ENCODE data around the gene PISD.
"Not testable (repeated sequence)": the region's sequence is repeated elsewhere in the genome, so short reads cannot be mapped to it uniquely, and the experiment has no call there.

PISD gene

DNA sequence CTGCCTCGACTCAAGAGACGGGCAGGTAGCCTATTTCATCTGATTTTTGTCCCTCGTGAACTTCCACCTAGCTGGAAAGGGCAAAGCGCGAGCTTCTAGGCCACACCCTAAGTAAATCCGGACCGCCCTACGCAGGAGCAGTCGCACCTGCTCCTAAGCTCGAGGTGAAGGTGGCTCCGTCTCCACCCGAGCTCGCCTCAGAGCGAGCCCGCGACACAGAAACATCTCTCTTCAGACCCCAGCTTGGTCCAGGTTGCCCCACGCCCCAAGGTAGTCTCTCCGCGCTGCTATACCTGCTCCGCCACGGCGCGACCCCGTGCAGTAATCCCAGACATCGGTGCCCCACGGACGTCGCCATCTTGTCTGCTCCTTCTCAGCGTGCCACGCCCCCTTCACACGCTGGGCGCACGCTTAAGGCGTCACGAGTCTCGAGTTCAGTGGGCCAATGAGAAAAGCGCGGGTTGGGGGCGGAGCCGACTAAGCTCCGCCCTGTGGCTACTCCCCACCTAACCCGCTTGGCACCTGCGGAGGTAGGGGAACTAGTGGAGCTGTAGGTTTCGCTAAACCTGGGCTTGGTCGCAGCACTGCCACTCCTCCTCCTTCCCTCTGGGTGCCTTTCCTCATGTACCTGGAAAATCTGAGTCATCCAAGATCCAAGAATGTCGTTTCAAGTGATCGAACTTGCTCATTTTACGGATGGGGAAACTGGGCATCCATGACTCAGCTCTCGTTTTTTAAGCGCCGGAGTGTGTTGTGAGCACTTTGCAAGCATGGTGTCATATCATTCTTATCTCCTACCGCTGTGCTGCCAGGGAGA, at the start of gene PISD:
Gene PISD, minus strand, starts transcription at position 365 of the 817 bp plus-strand sequence. Its CDS starts 7 bp downstream, at position 358.
- no peaks in the 10 kb centered on the region for H3K36me3 ChIP-seq (ENCODE audit: insufficient read depth, low read length)
- H3K4me2 ChIP-seq (ENCODE audit: low read depth, low read length, poor library complexity, severe bottlenecking): peak within 1 kb of the TSS; percentile 78
- H3K9me3 ChIP-seq (ENCODE audit: insufficient read depth, low read depth, low read length): no peaks in the 10 kb centered on the region
- H4K20me1 ChIP-seq (ENCODE audit: insufficient read depth, low read length, poor library complexity, severe bottlenecking): peaks cover 2% of the 10 kb centered on the region
- H3K4me3 ChIP-seq (ENCODE audit: low read length, poor library complexity, severe bottlenecking): peak within 1 kb of the TSS; percentile 99
- TF ChIP-seq, protein P1, sequence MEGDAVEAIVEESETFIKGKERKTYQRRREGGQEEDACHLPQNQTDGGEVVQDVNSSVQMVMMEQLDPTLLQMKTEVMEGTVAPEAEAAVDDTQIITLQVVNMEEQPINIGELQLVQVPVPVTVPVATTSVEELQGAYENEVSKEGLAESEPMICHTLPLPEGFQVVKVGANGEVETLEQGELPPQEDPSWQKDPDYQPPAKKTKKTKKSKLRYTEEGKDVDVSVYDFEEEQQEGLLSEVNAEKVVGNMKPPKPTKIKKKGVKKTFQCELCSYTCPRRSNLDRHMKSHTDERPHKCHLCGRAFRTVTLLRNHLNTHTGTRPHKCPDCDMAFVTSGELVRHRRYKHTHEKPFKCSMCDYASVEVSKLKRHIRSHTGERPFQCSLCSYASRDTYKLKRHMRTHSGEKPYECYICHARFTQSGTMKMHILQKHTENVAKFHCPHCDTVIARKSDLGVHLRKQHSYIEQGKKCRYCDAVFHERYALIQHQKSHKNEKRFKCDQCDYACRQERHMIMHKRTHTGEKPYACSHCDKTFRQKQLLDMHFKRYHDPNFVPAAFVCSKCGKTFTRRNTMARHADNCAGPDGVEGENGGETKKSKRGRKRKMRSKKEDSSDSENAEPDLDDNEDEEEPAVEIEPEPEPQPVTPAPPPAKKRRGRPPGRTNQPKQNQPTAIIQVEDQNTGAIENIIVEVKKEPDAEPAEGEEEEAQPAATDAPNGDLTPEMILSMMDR (conservative IDR thresholded peaks at IDR 0.05; ENCODE audit: low read length): no peak
- no peak for TF ChIP-seq EZH2phosphoT487 (IDR thresholded peaks at IDR 0.05; ENCODE audit: borderline replicate concordance)
- no peaks in the 10 kb centered on the region for H3K9me2 ChIP-seq (replicated peaks; ENCODE audit: low read depth, low read length)
- peaks cover 9% of the 10 kb centered on the region for H3K4me1 ChIP-seq (ENCODE audit: insufficient read depth, low read length, poor library complexity, severe bottlenecking)
- H3K79me2 ChIP-seq (ENCODE audit: insufficient read depth, low read length): peaks cover 44% of the 10 kb centered on the region
- H3K9ac ChIP-seq (ENCODE audit: low read depth, low read length, poor library complexity, severe bottlenecking): peak within 1 kb of the TSS; percentile 71
- H2AFZ ChIP-seq (ENCODE audit: low read length): peak within 1 kb of the TSS; percentile 94
- H3F3A ChIP-seq (ENCODE audit: low read depth): no peaks in the 10 kb centered on the region
- H3K27me3 ChIP-seq (ENCODE audit: insufficient read depth, low read length, poor library complexity, severe bottlenecking): no peaks in the 10 kb centered on the region

DNA sequence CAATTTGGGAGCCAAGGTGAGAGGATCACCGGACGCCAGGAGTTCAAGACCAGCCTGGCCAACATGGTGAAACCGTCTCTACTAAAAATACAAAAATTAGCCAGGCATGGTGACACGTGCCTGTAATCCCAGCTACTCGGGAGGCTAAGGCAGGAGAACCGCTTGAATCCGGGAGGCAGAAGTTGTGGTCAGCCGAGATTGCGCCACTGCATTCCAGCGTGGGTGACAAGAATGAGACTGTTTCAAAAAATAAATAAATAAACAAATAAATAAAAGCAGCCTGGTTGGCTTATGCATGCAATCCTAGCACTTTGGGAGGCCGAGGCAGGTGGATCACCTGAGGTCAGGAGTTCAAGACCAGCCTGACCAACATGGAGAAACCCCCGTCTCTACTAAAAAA, 49.2 kb upstream of the PISD start:
- not testable (repeated sequence) for H3K9me2 ChIP-seq (replicated peaks; ENCODE audit: low read depth, low read length)

DNA sequence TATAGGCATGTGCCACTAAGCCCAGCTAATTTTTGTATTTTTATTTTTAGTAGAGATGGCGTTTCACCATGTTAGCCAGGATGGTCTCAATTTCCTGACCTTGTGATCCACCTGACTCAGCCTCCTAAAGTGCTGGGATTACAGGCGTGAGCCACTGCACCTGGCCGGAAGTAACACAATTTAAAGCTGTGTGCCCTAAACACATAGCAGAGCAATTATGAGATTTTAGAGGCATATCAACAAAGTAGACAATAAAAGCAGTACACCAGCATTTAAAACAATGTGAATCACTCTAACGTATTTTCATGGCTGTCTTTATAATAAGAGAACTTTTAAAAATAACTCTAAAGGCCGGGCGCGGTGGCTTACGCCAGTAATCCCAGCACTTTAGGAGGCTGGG, 45.5 kb upstream of the PISD start:
- H3K4me2 ChIP-seq (ENCODE audit: low read depth, low read length, poor library complexity, severe bottlenecking): no peak overlapping the region
- no peaks in the 10 kb centered on the region for H3F3A ChIP-seq (ENCODE audit: low read depth)
- no peaks in the 10 kb centered on the region for H3K9me3 ChIP-seq (ENCODE audit: insufficient read depth, low read depth, low read length)
- no peaks in the 10 kb centered on the region for H3K9me2 ChIP-seq (replicated peaks; ENCODE audit: low read depth, low read length)
- no peak overlapping the region for H3K9ac ChIP-seq (ENCODE audit: low read depth, low read length, poor library complexity, severe bottlenecking)
- H3K36me3 ChIP-seq (ENCODE audit: insufficient read depth, low read length): peaks cover 35% of the 10 kb centered on the region; the same call in 1 of the 2 replicates
- no peak overlapping the region for H2AFZ ChIP-seq (ENCODE audit: low read length)
- H4K20me1 ChIP-seq (ENCODE audit: insufficient read depth, low read length, poor library complexity, severe bottlenecking): no peaks in the 10 kb centered on the region
- no peaks in the 10 kb centered on the region for H3K4me1 ChIP-seq (ENCODE audit: insufficient read depth, low read length, poor library complexity, severe bottlenecking)
- no peak overlapping the region for H3K4me3 ChIP-seq (ENCODE audit: low read length, poor library complexity, severe bottlenecking)
- no peaks in the 10 kb centered on the region for H3K79me2 ChIP-seq (ENCODE audit: insufficient read depth, low read length)
- H3K27me3 ChIP-seq (ENCODE audit: insufficient read depth, low read length, poor library complexity, severe bottlenecking): no peaks in the 10 kb centered on the region
- no peak for TF ChIP-seq EZH2phosphoT487 (IDR thresholded peaks at IDR 0.05; ENCODE audit: borderline replicate concordance)
- TF ChIP-seq, protein P1 (conservative IDR thresholded peaks at IDR 0.05; ENCODE audit: low read length): no peak

More for the DNA sequence above, 49.2 kb upstream of the PISD start:
- not testable (repeated sequence) for H3K4me3 ChIP-seq (ENCODE audit: low read length, poor library complexity, severe bottlenecking); H3K9ac ChIP-seq (ENCODE audit: low read depth, low read length, poor library complexity, severe bottlenecking); H3K4me2 ChIP-seq (ENCODE audit: low read depth, low read length, poor library complexity, severe bottlenecking); H3K4me1 ChIP-seq (ENCODE audit: insufficient read depth, low read length, poor library complexity, severe bottlenecking); H3K27me3 ChIP-seq (ENCODE audit: insufficient read depth, low read length, poor library complexity, severe bottlenecking); H4K20me1 ChIP-seq (ENCODE audit: insufficient read depth, low read length, poor library complexity, severe bottlenecking); H3K9me3 ChIP-seq (ENCODE audit: insufficient read depth, low read depth, low read length); H3K79me2 ChIP-seq (ENCODE audit: insufficient read depth, low read length); H2AFZ ChIP-seq (ENCODE audit: low read length); H3F3A ChIP-seq (ENCODE audit: low read depth)
- H3K36me3 ChIP-seq (ENCODE audit: insufficient read depth, low read length): peaks cover 52% of the 10 kb centered on the region
